HEK293 (cell line): ENCODE data around the gene HAUS8.

Experiments
- GLIS2 ChIP-seq: fragments of 450-650 bp; formaldehyde crosslinking; IDR thresholded peaks from 2 replicates; pipeline ENCODE4 v1.5.1; 2016; ENCODE audit warnings: missing biosample characterization, missing genetic modification characterization
- HOXA7 ChIP-seq: sonication (generic); formaldehyde crosslinking; IDR thresholded peaks from 2 replicates; pipeline ENCODE4 v1.8.1; 2022; ENCODE audit warnings: missing genetic modification reagents, borderline replicate concordance
- ZNF416 ChIP-seq: fragments of 450-650 bp; formaldehyde crosslinking; IDR thresholded peaks from 2 replicates; pipeline ENCODE4 v1.5.1; 2016; ENCODE audit warnings: missing biosample characterization, missing genetic modification characterization
- ZNF433 ChIP-seq: fragments of 450-650 bp; formaldehyde crosslinking; IDR thresholded peaks from 2 replicates; pipeline ENCODE4 v1.5.1; 2016; ENCODE audit warnings: missing biosample characterization, missing genetic modification characterization, low read depth
- ZNF747 ChIP-seq: fragments of 450-650 bp; formaldehyde crosslinking; IDR thresholded peaks from 2 replicates; pipeline ENCODE4 v1.5.1; 2016; ENCODE audit warnings: missing biosample characterization, missing genetic modification characterization
- TF ChIP-seq, protein P1 (sequence below): fragments of 450-650 bp; formaldehyde crosslinking; IDR thresholded peaks from 2 replicates; pipeline ENCODE4 v1.5.1; 2016; ENCODE audit warnings: missing biosample characterization, missing genetic modification characterization

DNA sequence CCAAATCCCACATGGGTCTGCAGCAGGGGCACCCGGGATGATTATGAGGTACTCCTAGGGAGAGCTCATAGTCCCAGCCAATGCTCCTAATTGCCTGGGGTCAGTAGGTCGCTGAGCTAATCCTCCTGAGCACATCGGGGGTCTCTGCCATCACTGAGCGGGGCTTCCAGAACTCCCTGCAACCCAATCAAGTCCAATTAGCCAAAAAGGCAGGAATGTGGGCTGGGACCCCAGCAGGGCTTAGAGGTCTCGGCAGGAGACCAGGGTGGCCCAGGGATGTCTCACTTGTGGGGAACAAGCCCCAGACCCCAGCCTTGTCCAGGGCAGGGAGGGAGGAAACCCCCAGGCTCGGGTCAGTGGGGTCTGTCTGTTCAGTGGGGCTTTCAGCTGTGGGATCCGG, 31.5 kb downstream of the HAUS8 start:
- TF ChIP-seq, protein P1, sequence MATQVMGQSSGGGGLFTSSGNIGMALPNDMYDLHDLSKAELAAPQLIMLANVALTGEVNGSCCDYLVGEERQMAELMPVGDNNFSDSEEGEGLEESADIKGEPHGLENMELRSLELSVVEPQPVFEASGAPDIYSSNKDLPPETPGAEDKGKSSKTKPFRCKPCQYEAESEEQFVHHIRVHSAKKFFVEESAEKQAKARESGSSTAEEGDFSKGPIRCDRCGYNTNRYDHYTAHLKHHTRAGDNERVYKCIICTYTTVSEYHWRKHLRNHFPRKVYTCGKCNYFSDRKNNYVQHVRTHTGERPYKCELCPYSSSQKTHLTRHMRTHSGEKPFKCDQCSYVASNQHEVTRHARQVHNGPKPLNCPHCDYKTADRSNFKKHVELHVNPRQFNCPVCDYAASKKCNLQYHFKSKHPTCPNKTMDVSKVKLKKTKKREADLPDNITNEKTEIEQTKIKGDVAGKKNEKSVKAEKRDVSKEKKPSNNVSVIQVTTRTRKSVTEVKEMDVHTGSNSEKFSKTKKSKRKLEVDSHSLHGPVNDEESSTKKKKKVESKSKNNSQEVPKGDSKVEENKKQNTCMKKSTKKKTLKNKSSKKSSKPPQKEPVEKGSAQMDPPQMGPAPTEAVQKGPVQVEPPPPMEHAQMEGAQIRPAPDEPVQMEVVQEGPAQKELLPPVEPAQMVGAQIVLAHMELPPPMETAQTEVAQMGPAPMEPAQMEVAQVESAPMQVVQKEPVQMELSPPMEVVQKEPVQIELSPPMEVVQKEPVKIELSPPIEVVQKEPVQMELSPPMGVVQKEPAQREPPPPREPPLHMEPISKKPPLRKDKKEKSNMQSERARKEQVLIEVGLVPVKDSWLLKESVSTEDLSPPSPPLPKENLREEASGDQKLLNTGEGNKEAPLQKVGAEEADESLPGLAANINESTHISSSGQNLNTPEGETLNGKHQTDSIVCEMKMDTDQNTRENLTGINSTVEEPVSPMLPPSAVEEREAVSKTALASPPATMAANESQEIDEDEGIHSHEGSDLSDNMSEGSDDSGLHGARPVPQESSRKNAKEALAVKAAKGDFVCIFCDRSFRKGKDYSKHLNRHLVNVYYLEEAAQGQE (tag by site-specific recombination): no peak
- TF ChIP-seq ZNF416 (no peak), HOXA7 (CRISPR knock-in tag) (no peak), GLIS2 (tag by site-specific recombination) (no peak), ZNF433 (tag by site-specific recombination) (no peak), ZNF747 (tag by site-specific recombination) (no peak)
